Heart left ventricle (tissue), 13 donors: ENCODE data around the gene KLK1.

ENCODE experiments used
- POLR2A ChIP-seq, 2 donors: fragments of 450-650 bp; IDR thresholded peaks; one replicate each; pipeline ENCODE4 v1.6.1; 2017; ENCODE audit warnings: antibody characterized with exemption in 2 of 2, mild to moderate bottlenecking in 2 of 2, moderate library complexity in 2 of 2
- TF ChIP-seq, protein P1 (sequence below), 12 donors: fragments of 200-600 bp; sonication (generic) in 4 of 12; IDR thresholded peaks; one replicate each; pipeline versions ENCODE4 v1.5.0 to v1.8.0; 2018 to 2022; ENCODE audit warnings: antibody characterized with exemption in 12 of 12, mild to moderate bottlenecking in 5 of 12
- donor health status: ischemic (EF 13 %, LVEDD 7.1; RV severe dilation, severe dysfunction).
- donor health status: DM: no; HTN: yes; CAD: no.
- donor health status: DM: no; HTN: no; CAD: no.
- donor health status: ischemic (EF 25% LVEDD 6.9; RV normal size, moderate dysfunction).
- donor health status: ischemic (EF 25% LVEDD 5.7; RV mildly dilated, moderate dysfunction).
- donor health status: ischemic (EF 35%, LVEDD 5.7; RV mildly dilated, moderate dysfunction).
- donor health status: nonischemic (EF 11% LVEDD 7.7; RV severe dilation, severe dysfunction).
- donor health status: DM: yes; HTN: yes; CAD: no.
- donor health status: PGD.
- donor health status: ischemic (EF 29% LVEDD 5.4; RV normal size, mild dysfunction).
- donor health status: nonischemic (EF 23%, LVEDD 6.1; RV moderate dilation, normal function).

DNA sequence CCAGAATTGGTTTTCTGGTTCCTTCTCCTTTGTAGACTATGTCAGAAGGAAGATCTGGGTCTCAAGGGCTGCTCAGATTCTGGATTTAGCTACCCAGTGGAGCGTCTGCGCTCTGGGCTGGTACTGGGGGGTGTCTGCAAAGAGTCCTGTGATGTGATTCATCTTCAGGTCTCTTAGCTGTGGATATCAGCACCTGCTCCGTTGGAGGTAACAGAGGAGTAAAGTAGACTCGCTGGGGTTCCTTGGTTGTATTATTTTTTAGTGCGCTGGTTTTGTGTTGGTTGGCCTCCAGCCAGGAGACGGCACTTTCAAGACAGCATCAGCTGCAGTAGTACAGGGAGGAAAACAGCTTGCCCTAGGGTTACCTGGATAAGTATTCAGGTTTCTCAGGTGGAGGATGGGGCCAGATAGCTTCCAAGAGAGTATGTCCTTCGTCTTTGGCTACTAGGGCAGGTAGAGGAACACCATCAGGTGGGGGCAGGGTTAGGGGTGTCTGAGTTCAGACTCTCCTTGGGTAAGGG lies 20.2 kb upstream of the KLK1 start:
- TF ChIP-seq, protein P1, sequence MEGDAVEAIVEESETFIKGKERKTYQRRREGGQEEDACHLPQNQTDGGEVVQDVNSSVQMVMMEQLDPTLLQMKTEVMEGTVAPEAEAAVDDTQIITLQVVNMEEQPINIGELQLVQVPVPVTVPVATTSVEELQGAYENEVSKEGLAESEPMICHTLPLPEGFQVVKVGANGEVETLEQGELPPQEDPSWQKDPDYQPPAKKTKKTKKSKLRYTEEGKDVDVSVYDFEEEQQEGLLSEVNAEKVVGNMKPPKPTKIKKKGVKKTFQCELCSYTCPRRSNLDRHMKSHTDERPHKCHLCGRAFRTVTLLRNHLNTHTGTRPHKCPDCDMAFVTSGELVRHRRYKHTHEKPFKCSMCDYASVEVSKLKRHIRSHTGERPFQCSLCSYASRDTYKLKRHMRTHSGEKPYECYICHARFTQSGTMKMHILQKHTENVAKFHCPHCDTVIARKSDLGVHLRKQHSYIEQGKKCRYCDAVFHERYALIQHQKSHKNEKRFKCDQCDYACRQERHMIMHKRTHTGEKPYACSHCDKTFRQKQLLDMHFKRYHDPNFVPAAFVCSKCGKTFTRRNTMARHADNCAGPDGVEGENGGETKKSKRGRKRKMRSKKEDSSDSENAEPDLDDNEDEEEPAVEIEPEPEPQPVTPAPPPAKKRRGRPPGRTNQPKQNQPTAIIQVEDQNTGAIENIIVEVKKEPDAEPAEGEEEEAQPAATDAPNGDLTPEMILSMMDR (IDR thresholded peaks at IDR 0.05): no peak
- no peak for TF ChIP-seq POLR2A (IDR thresholded peaks at IDR 0.05)
